Naive thymus-derived CD4-positive, alpha-beta T cell (primary cell): Measurements from ENCODE around the gene POP4. TPM values are rescaled to one million over a fixed set of nuclear protein-coding genes. Genes with fewer than 3 reads are reported as not detected.
"Not testable (repeated sequence)": the region's sequence is repeated elsewhere in the genome, so short reads cannot be mapped to it uniquely, and the experiment has no call there.

ENCODE experiments used
- ATAC-seq: fragments of 150-1000 bp; cut with Tn5 transposase; 2 replicates; pipeline ENCODE4 v1.10.0; 2021; ENCODE audit warnings: mild to moderate bottlenecking, moderate library complexity
- CTCF ChIA-PET: fragments of 350-600 bp; sonication (Branson Sonifier 250); formaldehyde crosslinking; loops from one replicate; lab custom pipeline; 2021; ENCODE audit warnings: antibody characterized with exemption; lab: Charles Lee
- POLR2A ChIA-PET: fragments of 350-600 bp; sonication (Branson Sonifier 250); formaldehyde crosslinking; loops from one replicate; lab custom pipeline; 2021; ENCODE audit warnings: antibody characterized with exemption, inconsistent platforms; lab: Charles Lee
- DNase-seq, 9 donors: peaks; one replicate each; pipeline versions ENCODE4 v3.0.0 to v3.0.0-alpha.2; 2020 to 2022; ENCODE audit warnings: mixed read lengths in 1 of 9
- H3K27ac ChIP-seq: one replicate; pipeline ENCODE4 v1.7.0; 2013; ENCODE audit warnings: mild to moderate bottlenecking, low read depth, low read length, moderate library complexity
- H3K27me3 ChIP-seq, 2 donors: one replicate each; pipeline ENCODE4 v1.7.0; 2013; ENCODE audit warnings: low read length in 2 of 2, mild to moderate bottlenecking in 2 of 2, moderate library complexity in 2 of 2; ENCODE audit not compliant: control insufficient read depth in 2 of 2, insufficient read depth in 2 of 2
- H3K36me3 ChIP-seq, 3 experiments: 1 replicate in 2 of 3; 2 replicates in 1 of 3; pipeline ENCODE4 v1.7.0; 2013; ENCODE audit warnings: low read length in 3 of 3, mild to moderate bottlenecking in 3 of 3, moderate library complexity in 1 of 3; ENCODE audit not compliant: insufficient read depth in 3 of 3, control insufficient read depth in 2 of 3
- H3K4me1 ChIP-seq, 2 donors: one replicate each; pipeline ENCODE4 v1.7.0; 2013; ENCODE audit warnings: low read length in 2 of 2, mild to moderate bottlenecking in 2 of 2, moderate library complexity in 1 of 2; ENCODE audit not compliant: control insufficient read depth in 2 of 2, insufficient read depth in 2 of 2
- H3K4me3 ChIP-seq: 2 replicates; pipeline ENCODE4 v1.7.0; 2013; ENCODE audit warnings: mild to moderate bottlenecking, low read length
- H3K9me3 ChIP-seq, 3 experiments: 1 replicate in 2 of 3; 2 replicates in 1 of 3; pipeline ENCODE4 v1.7.0; 2013; ENCODE audit warnings: low read length in 3 of 3; ENCODE audit not compliant: control insufficient read depth in 2 of 3
- H3K27ac Mint-ChIP-seq, 9 donors: one replicate each; pipeline ENCODE4 v1.8.0; 2020 to 2022; ENCODE audit warnings: mixed read lengths in 9 of 9, mild to moderate bottlenecking in 8 of 9, moderate library complexity in 5 of 9, inconsistent platforms in 2 of 9
- H3K27me3 Mint-ChIP-seq, 5 donors: one replicate each; pipeline ENCODE4 v1.8.0; 2021 to 2022; ENCODE audit warnings: mixed read lengths in 5 of 5, mild to moderate bottlenecking in 1 of 5
- H3K36me3 Mint-ChIP-seq, 5 donors: one replicate each; pipeline ENCODE4 v1.8.0; 2020 to 2022; ENCODE audit warnings: mixed read lengths in 5 of 5, mild to moderate bottlenecking in 3 of 5, inconsistent platforms in 1 of 5
- H3K4me1 Mint-ChIP-seq, 7 donors: one replicate each; pipeline ENCODE4 v1.8.0; 2020 to 2022; ENCODE audit warnings: mixed read lengths in 7 of 7, mild to moderate bottlenecking in 3 of 7, inconsistent platforms in 1 of 7
- H3K4me3 Mint-ChIP-seq, 10 donors: one replicate each; pipeline ENCODE4 v1.8.0; 2020 to 2022; ENCODE audit warnings: mild to moderate bottlenecking in 10 of 10, mixed read lengths in 10 of 10, moderate library complexity in 6 of 10, inconsistent platforms in 2 of 10
- H3K9me3 Mint-ChIP-seq, 11 donors: one replicate each; pipeline ENCODE4 v1.8.0; 2020 to 2022; ENCODE audit warnings: mixed read lengths in 11 of 11, mild to moderate bottlenecking in 4 of 11, inconsistent platforms in 1 of 11, moderate library complexity in 1 of 11
- intact Hi-C, 2 donors: fragments of 100-400 bp; cut with micrococcal nuclease; formaldehyde crosslinking; loops; one replicate each; pipeline ENCODE4 v1.15.1; 2023
- polyA plus RNA-seq, 2 donors: library from polyadenylated mRNA; unstranded; fragments of 300-500 nt; fragmentation: Illumina TruSeq; gene quantifications; one replicate each; pipeline ENCODE4 v1.2.3, GENCODE V29; 2021
- total RNA-seq, 6 experiments: library from RNA in 5 of 6; stranded (reverse) in 5 of 6; gene quantifications; 1 replicate in 5 of 6; 2 replicates in 1 of 6; pipeline ENCODE4 v1.2.3 and lab custom pipeline; 2021 to 2026

Gene POP4
- total and polyA plus RNA-seq, 7 experiments from 2014 or later = 45.3 to 156 (median 59.2) TPM

DNA sequence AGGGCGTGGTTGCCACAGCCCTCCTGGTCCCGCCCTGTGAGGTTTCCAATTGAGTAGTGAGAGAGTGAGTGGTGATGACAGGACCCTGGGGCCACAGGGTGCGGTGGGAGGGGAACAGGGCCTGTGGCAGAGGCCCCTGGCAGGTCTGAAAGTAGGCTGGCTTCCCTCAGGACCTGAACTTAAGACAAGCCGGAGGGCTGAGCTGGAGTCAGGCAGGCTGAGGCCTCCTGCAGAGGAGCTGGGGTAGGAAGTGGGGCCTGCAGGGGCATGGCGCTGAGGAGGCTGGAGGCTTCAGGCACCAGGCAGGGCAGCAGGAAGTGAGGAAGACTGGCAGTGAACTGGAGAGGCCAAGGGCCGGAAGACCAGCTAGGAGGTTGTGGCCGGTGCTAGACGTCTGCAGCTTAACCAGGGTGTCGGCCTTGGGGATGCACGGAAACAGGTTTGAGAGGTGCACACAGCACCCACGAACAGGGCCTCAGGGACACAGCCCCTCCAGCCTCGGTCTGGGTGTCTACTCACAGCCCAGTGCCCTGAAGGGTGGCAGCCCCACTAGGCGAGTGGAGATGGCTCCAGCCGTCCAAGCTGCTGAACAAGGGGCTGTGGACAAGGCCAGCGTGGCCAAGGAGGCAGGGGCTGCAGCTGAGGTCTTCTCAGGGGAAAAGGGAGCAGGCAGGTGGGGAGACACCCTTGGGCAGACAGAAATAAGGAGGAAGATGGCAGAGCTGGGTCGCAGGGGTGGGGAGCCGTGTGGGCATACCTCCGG, 17.8 kb downstream of the POP4 start:
- H3K27ac ChIP-seq = no peak overlapping the region
- CTCF ChIA-PET = interaction anchor here (0.9 to 4.7 kb wide), 2 partner anchors 44 to 93 kb away, joined by 3 to 23 read pairs; no protein-coding TSS in a partner anchor
- peak overlapping the region in 4 of 9 donors; percentile 4 to 83 (median 24) for H3K27ac Mint-ChIP-seq
- peaks cover 28 to 58% of the 10 kb centered on the region in 2 donors for H3K4me1 ChIP-seq
- peaks cover 0 to 3% (median 0%) of the 10 kb centered on the region in 5 donors for H3K27me3 Mint-ChIP-seq
- no peaks in the 10 kb centered on the region for H3K36me3 ChIP-seq
- DNase-seq (peak in 1 of 9 donors; percentile 47), ATAC-seq (peak; percentile 44)
- no peaks in the 10 kb centered on the region for H3K27me3 ChIP-seq
- peaks cover 37 to 56% (median 45%) of the 10 kb centered on the region in 7 donors for H3K4me1 Mint-ChIP-seq
- intact Hi-C loops = loop anchor here in 1 of 2 donors (10.0 kb wide), 1 partner anchor 1591 kb away; no protein-coding TSS in a partner anchor
- no peaks in the 10 kb centered on the region for H3K9me3 Mint-ChIP-seq
- peak overlapping the region; percentile 14 for H3K4me3 ChIP-seq
- POLR2A ChIA-PET = interaction anchor here (0.5 to 4.9 kb wide), 5 partner anchors 18 to 412 kb away, joined by 3 to 27 read pairs (median 4); partner anchors contain the start of gene POP4
- H3K36me3 Mint-ChIP-seq = no peaks in the 10 kb centered on the region
- peak overlapping the region in 3 of 10 donors; percentile 6 to 75 (median 57) for H3K4me3 Mint-ChIP-seq
- no peaks in the 10 kb centered on the region for H3K9me3 ChIP-seq

DNA sequence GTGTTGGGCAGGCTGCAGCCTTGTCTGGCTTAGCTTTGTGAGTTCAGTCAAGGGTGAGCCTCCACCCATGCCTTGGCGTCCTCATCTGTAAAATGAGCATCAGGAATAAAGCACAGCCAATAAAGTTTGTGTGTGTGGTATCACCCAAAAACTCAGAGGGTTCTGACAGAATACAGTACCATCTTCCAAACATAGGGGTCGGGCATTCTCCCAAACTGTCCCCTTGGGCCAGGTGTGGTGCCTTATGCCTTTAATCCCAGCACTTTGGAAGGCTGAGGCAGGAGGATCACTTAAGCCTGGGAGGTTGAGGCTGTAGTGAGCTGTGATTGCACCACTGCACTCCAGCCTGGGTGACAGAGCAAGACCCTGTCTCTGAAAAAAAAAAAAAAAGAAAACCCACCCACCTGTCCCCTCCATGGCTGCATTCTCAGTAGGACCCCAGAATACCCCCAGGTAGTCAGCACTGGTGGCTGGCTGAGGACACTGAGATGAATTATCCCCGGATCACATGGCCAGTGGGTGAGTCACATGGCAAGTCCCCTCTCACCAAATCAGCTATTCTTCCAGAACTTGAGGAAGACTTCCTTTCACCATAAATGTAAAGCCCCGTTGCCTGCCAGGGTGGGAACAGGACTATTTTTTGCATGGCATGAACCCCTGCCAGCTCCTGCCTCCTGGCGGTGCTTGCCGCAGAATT, 18.6 kb downstream of the POP4 start:
- Histone ChIP-seq H3K36me3 (no peaks in the 10 kb centered on the region), H3K27me3 (no peaks in the 10 kb centered on the region), H3K4me3 (peak overlapping the region; percentile 14), H3K9me3 (no peaks in the 10 kb centered on the region), H3K27ac (no peak overlapping the region), H3K4me1 (peaks cover 28 to 58% of the 10 kb centered on the region in 2 donors)
- Mint-ChIP-seq H3K36me3 (no peaks in the 10 kb centered on the region), H3K9me3 (no peaks in the 10 kb centered on the region), H3K4me1 (peaks cover 37 to 56% (median 45%) of the 10 kb centered on the region in 7 donors), H3K27ac (peak overlapping the region in 2 of 9 donors; percentile 4 to 83), H3K4me3 (peak overlapping the region in 3 of 10 donors; percentile 29 to 75 (median 57)), H3K27me3 (peaks cover 0 to 3% (median 0%) of the 10 kb centered on the region in 5 donors)
- intact Hi-C loops = loop anchor here in 1 of 2 donors (10.0 kb wide), 1 partner anchor 1590 kb away; no protein-coding TSS in a partner anchor
- ChIA-PET CTCF (interaction anchor here (0.9 kb wide), 1 partner anchor 92 kb away, joined by 3 read pairs; no protein-coding TSS in a partner anchor), POLR2A (interaction anchor here (1.9 kb wide), 1 partner anchor 19 kb away, joined by 8 read pairs; the partner anchor contains the start of gene POP4)
- no peak for DNase-seq
- ATAC-seq = no peak

DNA sequence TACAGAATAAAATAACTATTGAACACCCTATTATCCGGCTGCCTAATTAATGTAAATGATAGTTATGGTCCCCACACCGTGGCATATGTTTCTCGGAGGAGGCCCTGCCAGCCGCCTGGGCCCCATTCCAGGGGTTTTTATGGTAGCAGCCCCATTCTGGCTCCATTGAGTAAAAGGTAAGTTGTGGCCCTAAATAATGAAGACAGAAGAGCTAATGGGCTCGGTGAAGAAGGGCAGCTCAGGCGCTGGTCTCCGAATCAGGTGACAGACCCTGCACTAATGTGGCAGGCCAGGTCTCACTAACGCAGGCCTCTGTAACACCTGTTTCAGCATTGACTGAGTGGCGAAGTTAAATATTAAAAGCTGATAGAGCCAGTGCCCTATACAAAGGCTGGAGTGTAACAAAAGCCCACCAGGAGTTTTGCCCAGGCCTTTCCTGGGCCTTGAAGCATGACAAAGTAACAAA, 19.1 kb downstream of the POP4 start:
- Mint-ChIP-seq H3K9me3 (no peaks in the 10 kb centered on the region), H3K27me3 (peaks cover 0 to 3% (median 0%) of the 10 kb centered on the region in 5 donors), H3K4me3 (peak overlapping the region in 1 of 10 donors; percentile 29), H3K27ac (peak overlapping the region in 1 of 9 donors; percentile 22), H3K36me3 (no peaks in the 10 kb centered on the region), H3K4me1 (peaks cover 37 to 52% (median 40%) of the 10 kb centered on the region in 7 donors)
- H3K9me3 ChIP-seq = no peaks in the 10 kb centered on the region
- peaks cover 26 to 58% of the 10 kb centered on the region in 2 donors for H3K4me1 ChIP-seq
- ChIA-PET POLR2A (interaction anchor here (1.9 kb wide), 1 partner anchor 19 kb away, joined by 8 read pairs; the partner anchor contains the start of gene POP4), CTCF (interaction anchor here (1.5 kb wide), 1 partner anchor 15 kb away, joined by 4 read pairs; no protein-coding TSS in a partner anchor)
- H3K27me3 ChIP-seq = no peaks in the 10 kb centered on the region
- no peak overlapping the region for H3K27ac ChIP-seq
- H3K4me3 ChIP-seq = no peak overlapping the region
- DNase-seq (no peak), ATAC-seq (no peak)
- intact Hi-C loops = loop anchor here in 1 of 2 donors (10.0 kb wide), 1 partner anchor 1590 kb away; no protein-coding TSS in a partner anchor
- no peaks in the 10 kb centered on the region for H3K36me3 ChIP-seq

DNA sequence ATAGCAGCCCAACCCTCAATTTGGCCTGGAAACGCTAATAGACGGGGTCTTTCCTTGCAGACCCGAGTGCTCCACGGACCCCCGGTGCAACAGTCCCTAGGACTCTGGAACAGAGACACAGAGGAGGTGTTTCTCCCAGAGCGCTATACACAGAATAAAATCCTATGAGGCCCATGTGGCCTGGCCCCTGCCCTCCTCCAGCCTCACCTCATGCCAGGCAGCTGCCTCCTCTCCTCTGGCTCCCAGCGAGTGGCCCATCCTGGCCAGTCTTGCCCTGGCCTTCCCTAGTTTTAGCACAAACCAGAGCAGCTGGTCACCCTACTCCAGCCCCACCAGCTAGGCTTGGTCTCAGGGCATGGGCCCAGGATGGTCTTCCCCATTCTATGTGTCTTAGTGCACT, 20.3 kb downstream of the POP4 start:
- Histone ChIP-seq H3K36me3 (no peaks in the 10 kb centered on the region), H3K9me3 (no peaks in the 10 kb centered on the region), H3K27me3 (no peaks in the 10 kb centered on the region), H3K27ac (no peak overlapping the region), H3K4me1 (peaks cover 14 to 46% of the 10 kb centered on the region in 2 donors), H3K4me3 (no peak overlapping the region)
- Mint-ChIP-seq H3K27me3 (peaks cover 0 to 3% (median 0%) of the 10 kb centered on the region in 5 donors), H3K9me3 (peaks cover 0 to 2% (median 0%) of the 10 kb centered on the region in 11 donors), H3K4me1 (peaks cover 25 to 40% (median 28%) of the 10 kb centered on the region in 7 donors), H3K36me3 (no peaks in the 10 kb centered on the region), H3K27ac (no peak overlapping the region), H3K4me3 (no peak overlapping the region)
- intact Hi-C loops = loop anchor here in 1 of 2 donors (10.0 kb wide), 1 partner anchor 1588 kb away; no protein-coding TSS in a partner anchor
- no peak for DNase-seq
- CTCF ChIA-PET = interaction anchor here (1.5 kb wide), 1 partner anchor 16 kb away, joined by 4 read pairs; no protein-coding TSS in a partner anchor
- ATAC-seq = no peak
- POLR2A ChIA-PET = no interaction called here

DNA sequence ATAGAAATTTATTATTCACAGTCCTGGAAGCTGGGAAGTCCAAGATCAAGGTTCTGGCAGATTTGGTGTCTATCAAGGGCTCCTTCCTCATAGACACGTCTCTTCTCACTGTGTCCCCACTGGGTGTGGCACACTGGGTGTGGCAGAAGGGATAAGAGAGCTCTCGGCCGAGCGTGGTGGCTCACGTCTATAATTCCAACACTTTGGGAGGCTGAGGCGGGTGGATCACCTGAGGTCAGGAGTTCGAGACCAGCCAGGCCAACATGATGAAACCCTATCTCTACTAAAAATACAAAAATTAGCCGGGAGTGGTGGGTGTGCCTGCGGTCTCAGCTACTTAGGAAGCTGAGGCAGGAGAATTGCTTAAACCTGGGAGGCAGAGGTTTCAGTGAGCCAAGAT, 20.7 kb downstream of the POP4 start:
- CTCF ChIA-PET = interaction anchor here (0.9 to 1.5 kb wide), 2 partner anchors 17 to 64 kb away, joined by 3 to 4 read pairs; no protein-coding TSS in a partner anchor
- POLR2A ChIA-PET = not testable (repeated sequence)

More for the DNA sequence above, 20.7 kb downstream of the POP4 start:
- intact Hi-C loops = loop anchor here in 1 of 2 donors (10.0 kb wide), 1 partner anchor 1588 kb away; no protein-coding TSS in a partner anchor
- not testable (repeated sequence) for H3K36me3 ChIP-seq, DNase-seq, H3K27ac ChIP-seq, H3K9me3 Mint-ChIP-seq, H3K27ac Mint-ChIP-seq, H3K36me3 Mint-ChIP-seq, ATAC-seq, H3K4me3 ChIP-seq, H3K27me3 ChIP-seq, H3K4me3 Mint-ChIP-seq, H3K9me3 ChIP-seq, H3K27me3 Mint-ChIP-seq
- H3K4me1 ChIP-seq = peaks cover 10 to 42% of the 10 kb centered on the region in 2 donors
- H3K4me1 Mint-ChIP-seq = peaks cover 21 to 35% (median 24%) of the 10 kb centered on the region in 7 donors
